GM21423 (cell line): ENCODE measurements around the gene SYNJ2.

Source experiments
- ATAC-seq: cut with Tn5 transposase; IDR thresholded peaks from one replicate; pipeline ENCODE4 v1.9.1; 2021; ENCODE audit warnings: mild to moderate bottlenecking, moderate library complexity; ENCODE audit not compliant: unreplicated experiment

Gene SYNJ2

DNA sequence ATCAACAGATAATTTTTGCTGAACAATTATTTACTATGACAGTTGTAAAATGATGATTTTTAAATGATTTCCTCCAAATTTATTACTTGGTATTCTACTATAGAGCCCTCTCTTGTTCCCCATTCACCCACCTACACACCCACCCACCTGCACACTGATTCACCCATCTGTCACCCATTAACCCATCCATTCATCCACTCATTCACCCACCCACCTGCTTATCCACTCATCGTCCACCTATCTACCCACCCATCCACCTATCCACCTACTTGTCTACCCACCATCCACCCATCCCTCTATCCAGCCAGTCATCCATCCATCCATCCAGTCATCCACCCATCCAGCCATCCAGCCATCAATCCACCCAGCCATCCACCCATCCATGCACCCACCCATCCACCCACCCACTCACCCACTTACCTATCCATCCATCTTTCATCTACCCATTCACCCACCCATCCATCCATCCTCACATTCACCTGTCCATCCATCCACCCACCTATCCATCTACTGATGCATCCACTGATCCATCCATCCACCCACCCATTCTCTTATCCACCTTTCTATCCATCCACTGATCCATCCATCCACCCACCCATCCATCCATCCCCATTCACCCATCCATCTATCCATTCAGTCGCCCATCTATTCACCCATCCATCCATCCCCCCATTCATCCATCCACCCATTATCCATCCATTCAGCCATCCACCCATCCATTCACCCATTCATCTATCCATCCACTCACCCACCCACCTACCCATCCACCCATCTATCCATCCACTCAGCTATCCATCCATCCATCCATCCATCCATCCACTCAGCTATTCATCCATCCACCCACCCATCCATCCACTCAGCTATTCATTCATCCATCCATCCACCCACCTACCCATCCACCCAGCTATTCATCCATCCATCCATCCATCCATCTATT, 72.0 kb downstream of the SYNJ2 start:
- ATAC-seq = no peak

GRCh38 chr6:158056355-158056754, 74.7 kb downstream of the SYNJ2 start:
- no peak for ATAC-seq

GRCh38 chr6:158056804-158057203, 75.1 kb downstream of the SYNJ2 start:
- ATAC-seq = no peak

DNA sequence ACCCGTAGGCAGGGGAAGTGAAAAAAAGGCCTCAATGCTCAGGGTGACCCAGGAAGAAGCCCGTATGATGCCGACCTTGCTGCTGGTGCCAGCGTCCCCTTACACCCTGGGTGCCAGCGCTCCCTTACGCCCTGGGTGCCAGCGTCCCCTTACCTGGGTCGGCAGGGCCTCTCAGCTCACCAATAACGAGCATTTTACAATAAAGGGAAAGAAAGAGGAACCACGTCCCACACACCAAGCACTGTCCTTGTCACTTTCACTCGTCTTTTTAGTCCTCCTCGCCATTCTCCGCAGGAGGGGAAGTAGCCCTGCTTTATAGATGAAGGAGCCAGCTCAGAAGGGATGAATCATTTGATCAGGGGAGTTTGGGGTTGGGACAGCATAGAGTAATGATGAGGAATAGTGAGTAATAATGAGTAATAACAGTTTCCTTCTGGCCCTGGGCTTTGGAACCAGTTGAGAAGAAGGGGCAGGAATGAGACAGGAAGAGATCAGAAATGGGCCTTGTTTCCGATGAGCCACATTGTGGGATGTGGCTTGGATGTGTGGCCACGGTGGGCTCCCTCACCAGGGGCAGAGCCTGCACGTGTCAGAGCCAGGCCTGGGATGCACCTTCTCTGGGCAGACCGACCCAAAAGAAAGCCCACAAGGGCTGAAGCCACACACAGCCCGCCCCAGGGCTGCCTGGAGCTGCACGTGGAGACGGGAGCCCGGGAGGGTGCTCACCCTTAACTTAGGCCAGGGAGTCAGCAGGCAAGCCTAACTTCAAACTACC, 75.7 kb downstream of the SYNJ2 start:
- ATAC-seq = no peak

DNA sequence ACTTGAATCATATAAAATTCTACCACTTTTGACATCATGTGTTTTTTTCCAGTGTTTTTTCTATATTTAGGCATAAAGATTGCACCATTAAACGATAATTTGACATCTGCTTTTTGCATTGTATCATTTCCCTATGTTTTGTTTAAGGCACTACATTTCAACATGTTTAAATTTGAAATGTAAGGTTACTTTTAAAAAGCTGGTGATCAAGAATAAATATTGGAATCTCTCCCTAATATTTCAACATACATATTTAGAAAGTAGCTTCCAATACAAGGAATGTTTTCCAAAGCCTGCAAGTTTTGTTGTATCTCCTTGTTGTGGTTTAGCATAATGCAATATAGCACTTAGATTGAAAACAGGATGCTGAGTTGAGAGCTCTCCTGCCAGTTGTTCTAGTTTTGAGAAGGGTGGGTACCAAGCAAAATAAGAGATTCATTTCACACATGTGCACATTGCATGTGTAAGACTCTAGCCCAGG, 76.5 kb downstream of the SYNJ2 start:
- no peak for ATAC-seq

GRCh38 chr6:158059108-158059507, 77.4 kb downstream of the SYNJ2 start:
- ATAC-seq = no peak

DNA sequence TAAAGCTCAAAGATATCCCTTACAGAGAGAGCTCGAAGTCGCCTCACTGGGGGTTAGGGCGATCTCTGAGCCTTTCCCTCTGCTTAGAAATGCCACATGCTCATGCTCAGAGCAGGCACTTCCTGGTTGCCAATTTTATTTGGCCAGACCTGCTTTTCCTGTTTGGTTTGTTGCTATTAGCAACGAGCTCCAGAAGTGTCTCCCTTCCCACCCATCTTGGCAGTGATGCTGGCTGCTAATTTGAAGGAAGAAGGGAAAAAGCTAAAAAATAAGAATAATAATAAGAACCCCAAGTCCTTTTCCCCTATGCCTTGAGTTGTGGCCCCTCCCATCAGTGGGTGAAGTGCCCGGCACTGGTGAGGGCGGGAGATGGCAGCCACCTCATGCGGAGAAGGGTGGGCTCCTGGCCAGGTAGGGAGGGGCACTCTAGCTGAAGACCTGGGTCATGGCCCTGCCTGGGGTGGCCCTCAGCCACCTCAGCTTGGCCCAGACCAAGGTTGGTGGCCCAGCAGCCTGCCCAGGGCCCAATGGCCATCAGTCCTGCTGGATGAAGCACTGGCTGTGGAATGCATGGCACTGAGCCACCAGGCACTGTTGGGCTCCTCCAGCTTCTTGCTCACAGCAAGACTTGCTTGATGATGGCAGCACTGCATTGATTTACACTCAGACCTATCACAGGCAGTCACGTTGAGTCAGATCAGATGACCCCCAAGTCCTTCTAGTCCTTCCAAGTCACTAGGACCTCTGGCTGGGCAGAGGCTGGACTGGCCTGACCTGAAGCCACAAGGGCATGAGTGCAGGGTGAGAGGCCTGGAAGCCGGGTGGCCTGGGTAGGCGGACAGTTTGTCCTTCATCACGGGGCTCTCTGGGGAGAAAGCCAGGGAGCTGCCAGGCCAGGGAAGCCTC, 79.0 kb downstream of the SYNJ2 start:
- no peak for ATAC-seq

- ATAC-seq = no peak
These were observed 79.7 kb downstream of the SYNJ2 start for GRCh38 chr6:158061361-158061708.

DNA sequence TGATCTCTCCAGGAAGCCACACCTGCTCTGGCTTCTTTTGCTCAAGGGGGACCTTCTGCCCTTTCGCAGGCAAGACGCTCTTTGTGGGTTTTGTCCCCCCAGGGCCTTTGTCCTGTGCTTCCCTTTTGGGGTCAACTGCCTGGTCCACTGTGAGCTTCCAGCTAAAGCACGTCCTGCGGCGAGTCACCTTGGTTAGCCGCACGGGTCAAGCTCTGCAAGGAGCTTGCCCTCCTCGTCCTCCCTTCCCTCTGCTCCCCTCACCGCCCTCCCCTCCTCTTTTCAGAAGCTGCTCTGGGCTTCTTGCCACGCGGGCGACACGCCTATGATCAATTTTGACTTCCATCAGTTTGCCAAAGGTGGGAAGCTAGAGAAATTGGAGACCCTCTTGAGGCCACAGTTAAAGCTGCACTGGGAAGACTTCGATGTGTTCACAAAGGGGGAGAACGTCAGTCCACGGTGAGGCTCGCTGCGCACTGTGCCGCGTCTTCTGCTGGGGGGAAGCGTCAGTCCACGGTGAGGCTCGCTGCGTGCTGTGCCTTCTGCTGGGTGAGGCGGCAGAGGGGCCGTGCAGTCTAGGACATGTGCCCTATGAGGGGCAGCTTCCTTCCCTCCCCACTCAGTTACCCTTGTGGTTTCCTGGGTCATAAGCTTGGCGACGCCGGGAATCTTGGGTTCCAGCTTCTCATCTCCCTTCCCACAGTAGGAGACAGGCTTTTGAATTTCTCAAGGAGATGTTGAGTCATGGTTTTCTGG, 80.2 kb downstream of the SYNJ2 start:
- no peak for ATAC-seq

- ATAC-seq = no peak
These were observed 82.1 kb downstream of the SYNJ2 start for GRCh38 chr6:158063736-158064135.

DNA sequence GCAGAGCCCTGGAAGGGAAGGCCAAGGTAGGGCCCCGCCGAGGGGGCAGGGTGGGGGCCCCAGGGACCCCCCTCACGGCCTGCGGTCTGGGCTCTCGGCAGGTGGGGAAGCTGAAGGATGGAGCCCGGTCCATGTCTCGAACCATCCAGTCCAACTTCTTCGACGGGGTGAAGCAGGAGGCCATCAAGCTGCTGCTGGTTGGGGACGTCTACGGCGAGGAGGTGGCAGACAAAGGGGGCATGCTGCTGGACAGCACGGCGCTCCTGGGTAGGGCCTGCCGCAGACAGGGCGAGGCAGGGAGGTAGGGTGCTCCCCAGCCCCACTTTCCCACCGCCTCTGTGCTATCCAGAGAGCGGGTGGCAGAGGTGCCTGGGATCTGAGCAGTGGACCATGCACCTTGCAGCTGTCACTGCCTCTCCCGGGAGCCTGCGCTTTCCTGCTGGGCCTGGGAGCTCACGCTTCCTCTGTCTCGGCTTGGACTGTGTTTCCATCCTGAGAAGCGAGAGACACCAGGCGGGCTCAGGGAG, 83.1 kb downstream of the SYNJ2 start:
- ATAC-seq = no peak

- no peak for ATAC-seq
These were observed 84.6 kb downstream of the SYNJ2 start for GRCh38 chr6:158066136-158066781.

DNA sequence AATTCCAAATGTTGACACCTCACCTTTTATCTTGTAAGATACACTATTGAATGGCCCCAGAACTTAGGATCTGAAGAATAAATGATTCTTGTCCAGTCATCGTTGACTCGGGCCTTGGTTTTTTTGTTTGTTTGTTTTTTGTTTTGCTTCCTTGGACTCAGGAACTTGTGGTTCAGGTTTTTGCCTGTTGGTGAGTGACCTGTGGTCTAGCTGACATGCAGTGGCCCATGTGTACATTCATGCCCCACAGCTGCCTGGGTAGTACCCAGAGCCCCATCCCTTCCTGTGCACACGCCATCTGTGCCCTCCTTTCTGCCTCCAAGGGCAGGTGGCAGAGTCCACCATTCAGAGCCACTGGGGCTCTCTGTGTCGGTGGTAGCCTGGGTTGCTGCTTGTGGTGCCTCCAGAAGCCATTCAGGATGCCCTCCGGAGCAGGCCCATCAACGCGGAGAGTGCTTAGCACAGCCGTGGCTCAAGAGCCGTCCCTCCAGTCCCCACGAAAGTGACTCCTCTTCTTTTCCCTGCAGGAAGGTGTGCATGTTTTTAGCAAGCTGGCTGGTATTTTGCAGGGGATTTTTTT, 85.9 kb downstream of the SYNJ2 start:
- ATAC-seq = no peak

GRCh38 chr6:158068156-158068892, 86.7 kb downstream of the SYNJ2 start:
- ATAC-seq = no peak

DNA sequence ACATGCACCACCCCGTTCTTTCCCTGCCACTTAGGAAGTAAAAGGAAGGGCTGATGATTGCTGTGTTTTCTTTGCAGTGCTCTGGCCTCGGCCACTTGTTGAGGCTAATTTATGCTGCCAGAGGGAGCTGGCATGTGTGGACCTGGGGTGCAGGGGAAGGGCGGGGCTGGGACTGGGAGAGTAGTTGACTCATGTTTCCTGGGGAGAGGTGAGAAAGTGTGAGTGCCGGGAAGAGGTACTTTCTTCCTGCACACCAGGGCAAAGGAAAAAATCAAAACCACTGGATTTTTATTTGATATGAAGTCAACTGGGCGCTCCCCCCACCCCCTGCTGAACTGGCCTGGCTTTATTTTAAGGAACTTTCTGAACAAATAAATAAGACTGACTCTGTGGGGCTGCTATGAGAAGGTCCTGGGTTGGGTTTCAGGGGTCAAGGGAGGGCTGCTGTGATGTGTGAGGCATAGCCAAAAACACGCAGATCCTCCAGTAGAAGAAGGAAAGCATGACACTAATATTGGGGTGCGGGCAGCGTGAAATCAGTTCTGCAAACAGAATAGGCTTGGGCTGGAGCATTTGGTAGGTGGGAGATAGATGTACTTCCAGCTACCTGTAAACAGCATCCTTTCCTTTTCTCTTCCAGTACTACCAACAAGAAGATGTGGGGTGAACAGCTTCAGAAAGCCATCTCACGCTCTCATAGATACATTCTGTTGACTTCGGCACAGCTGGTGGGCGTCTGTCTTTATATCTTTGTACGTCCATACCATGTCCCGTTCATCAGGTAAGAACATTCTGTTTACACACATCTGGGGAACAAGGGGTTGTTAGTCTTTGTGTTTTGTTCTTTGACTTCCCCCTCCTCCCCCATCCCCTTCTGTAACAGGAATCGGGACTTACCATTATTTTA, 87.5 kb downstream of the SYNJ2 start:
- ATAC-seq = no peak

DNA sequence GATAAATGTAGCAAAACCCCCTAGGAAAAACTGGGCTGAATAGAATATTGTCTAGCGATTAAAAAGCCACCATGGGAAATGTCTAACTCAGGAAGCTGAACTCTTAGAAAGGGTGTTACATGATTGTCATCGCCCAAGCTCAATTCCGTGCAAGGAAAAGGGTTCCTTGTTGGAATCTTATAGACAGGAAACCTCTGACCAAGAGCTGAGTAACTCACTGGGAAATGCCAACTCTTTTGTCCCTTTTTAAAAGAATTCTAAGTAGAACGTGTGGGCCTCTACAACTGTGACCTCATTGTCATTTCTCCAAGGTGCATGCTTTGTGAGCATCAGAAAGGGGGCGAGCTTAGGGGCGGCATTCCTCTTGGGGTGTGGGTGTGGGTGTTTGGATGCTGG, 88.1 kb downstream of the SYNJ2 start:
- no peak for ATAC-seq

DNA sequence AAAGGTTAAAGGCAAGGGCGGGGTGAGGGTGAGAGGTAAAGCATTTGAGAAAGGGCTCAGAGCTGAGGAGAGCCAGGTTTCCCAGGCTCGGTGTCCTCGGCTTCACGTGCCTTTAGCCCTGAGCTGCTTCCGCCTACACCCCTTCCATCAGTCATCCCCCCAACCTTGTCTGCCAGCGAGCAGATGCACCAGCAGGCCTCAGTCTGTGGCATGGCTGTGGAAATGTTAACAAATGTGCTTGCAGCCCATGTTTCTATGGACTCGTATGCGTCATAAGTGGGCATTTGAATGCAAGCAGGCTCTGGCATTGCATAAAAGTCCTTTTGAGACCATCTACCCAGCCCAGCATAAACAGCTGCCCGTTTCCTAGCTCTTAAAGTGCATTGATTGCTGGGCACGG, 88.8 kb downstream of the SYNJ2 start:
- ATAC-seq = no peak
